Mesothelial cell of epicardium (in vitro differentiated cells): ENCODE measurements around the gene CDH4. TPM values are rescaled to one million over a fixed set of nuclear protein-coding genes. Genes with fewer than 3 reads are reported as not detected.

Experiments
- DNase-seq, 2 experiments: peaks; one replicate each; pipeline ENCODE4 v3.0.0; 2021; ENCODE audit warnings: low spot score in 2 of 2; ENCODE audit not compliant: unreplicated experiment in 2 of 2
- H3K27ac Mint-ChIP-seq: 2 replicates; pipeline ENCODE4 v1.8.0; 2021; ENCODE audit warnings: mixed read lengths
- H3K27me3 Mint-ChIP-seq: 2 replicates; pipeline ENCODE4 v1.8.0; 2021; ENCODE audit warnings: low read depth, mixed read lengths
- H3K36me3 Mint-ChIP-seq: 2 replicates; pipeline ENCODE4 v1.8.0; 2021; ENCODE audit warnings: mixed read lengths
- H3K4me1 Mint-ChIP-seq: 2 replicates; pipeline ENCODE4 v1.8.0; 2021; ENCODE audit warnings: mixed read lengths
- H3K4me3 Mint-ChIP-seq: 2 replicates; pipeline ENCODE4 v1.8.0; 2021; ENCODE audit warnings: mild to moderate bottlenecking, moderate library complexity, mixed read lengths
- H3K9me3 Mint-ChIP-seq: 2 replicates; pipeline ENCODE4 v1.8.0; 2021; ENCODE audit warnings: mixed read lengths
- total RNA-seq: library from RNA; stranded (reverse); gene quantifications from 3 replicates; pipeline ENCODE4 v1.2.1, GENCODE V29; 2021
- TF ChIP-seq, protein P1 (sequence below): fragments of 200-600 bp; sonication (generic); IDR thresholded peaks from one replicate; pipeline ENCODE4 v1.5.0; 2021; ENCODE audit warnings: antibody characterized with exemption; ENCODE audit not compliant: unreplicated experiment

The CDH4 gene
- total RNA-seq, 1 donor from 2014 or later, result 1.1 TPM

GRCh38 chr20:61737812-61738443, 485.9 kb downstream of the CDH4 start:
- TF ChIP-seq, protein P1, sequence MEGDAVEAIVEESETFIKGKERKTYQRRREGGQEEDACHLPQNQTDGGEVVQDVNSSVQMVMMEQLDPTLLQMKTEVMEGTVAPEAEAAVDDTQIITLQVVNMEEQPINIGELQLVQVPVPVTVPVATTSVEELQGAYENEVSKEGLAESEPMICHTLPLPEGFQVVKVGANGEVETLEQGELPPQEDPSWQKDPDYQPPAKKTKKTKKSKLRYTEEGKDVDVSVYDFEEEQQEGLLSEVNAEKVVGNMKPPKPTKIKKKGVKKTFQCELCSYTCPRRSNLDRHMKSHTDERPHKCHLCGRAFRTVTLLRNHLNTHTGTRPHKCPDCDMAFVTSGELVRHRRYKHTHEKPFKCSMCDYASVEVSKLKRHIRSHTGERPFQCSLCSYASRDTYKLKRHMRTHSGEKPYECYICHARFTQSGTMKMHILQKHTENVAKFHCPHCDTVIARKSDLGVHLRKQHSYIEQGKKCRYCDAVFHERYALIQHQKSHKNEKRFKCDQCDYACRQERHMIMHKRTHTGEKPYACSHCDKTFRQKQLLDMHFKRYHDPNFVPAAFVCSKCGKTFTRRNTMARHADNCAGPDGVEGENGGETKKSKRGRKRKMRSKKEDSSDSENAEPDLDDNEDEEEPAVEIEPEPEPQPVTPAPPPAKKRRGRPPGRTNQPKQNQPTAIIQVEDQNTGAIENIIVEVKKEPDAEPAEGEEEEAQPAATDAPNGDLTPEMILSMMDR, result no peak
- Mint-ChIP-seq H3K27me3 (peaks cover 21% of the 10 kb centered on the region), H3K27ac (no peak overlapping the region), H3K9me3 (no peaks in the 10 kb centered on the region), H3K4me1 (peaks cover 15% of the 10 kb centered on the region), H3K4me3 (no peak overlapping the region), H3K36me3 (no peaks in the 10 kb centered on the region)
- no peak for DNase-seq

GRCh38 chr20:61738601-61739069, 486.6 kb downstream of the CDH4 start:
- no peaks in the 10 kb centered on the region for H3K9me3 Mint-ChIP-seq
- no peak overlapping the region for H3K4me3 Mint-ChIP-seq
- TF ChIP-seq, protein P1, result no peak
- no peak overlapping the region for H3K27ac Mint-ChIP-seq
- no peak for DNase-seq
- no peaks in the 10 kb centered on the region for H3K36me3 Mint-ChIP-seq
- peaks cover 21% of the 10 kb centered on the region for H3K27me3 Mint-ChIP-seq
- peaks cover 17% of the 10 kb centered on the region for H3K4me1 Mint-ChIP-seq

- no peak overlapping the region for H3K27ac Mint-ChIP-seq
- no peak overlapping the region for H3K4me3 Mint-ChIP-seq
- TF ChIP-seq, protein P1, result no peak
Observed at GRCh38 chr20:61739086-61739831, 487.2 kb downstream of the CDH4 start.

GRCh38 chr20:61739832-61740118, 487.7 kb downstream of the CDH4 start:
- Mint-ChIP-seq H3K36me3 (no peaks in the 10 kb centered on the region), H3K9me3 (no peaks in the 10 kb centered on the region), H3K4me3 (no peak overlapping the region), H3K27ac (peak overlapping the region; percentile 50), H3K27me3 (peaks cover 11% of the 10 kb centered on the region), H3K4me1 (peaks cover 22% of the 10 kb centered on the region)
- no peak for DNase-seq
- TF ChIP-seq, protein P1, result no peak

More at GRCh38 chr20:61739086-61739831, 487.2 kb downstream of the CDH4 start:
- H3K9me3 Mint-ChIP-seq, result no peaks in the 10 kb centered on the region
- peaks cover 22% of the 10 kb centered on the region for H3K4me1 Mint-ChIP-seq
- peaks cover 15% of the 10 kb centered on the region for H3K27me3 Mint-ChIP-seq
- no peak for DNase-seq
- no peaks in the 10 kb centered on the region for H3K36me3 Mint-ChIP-seq

DNA sequence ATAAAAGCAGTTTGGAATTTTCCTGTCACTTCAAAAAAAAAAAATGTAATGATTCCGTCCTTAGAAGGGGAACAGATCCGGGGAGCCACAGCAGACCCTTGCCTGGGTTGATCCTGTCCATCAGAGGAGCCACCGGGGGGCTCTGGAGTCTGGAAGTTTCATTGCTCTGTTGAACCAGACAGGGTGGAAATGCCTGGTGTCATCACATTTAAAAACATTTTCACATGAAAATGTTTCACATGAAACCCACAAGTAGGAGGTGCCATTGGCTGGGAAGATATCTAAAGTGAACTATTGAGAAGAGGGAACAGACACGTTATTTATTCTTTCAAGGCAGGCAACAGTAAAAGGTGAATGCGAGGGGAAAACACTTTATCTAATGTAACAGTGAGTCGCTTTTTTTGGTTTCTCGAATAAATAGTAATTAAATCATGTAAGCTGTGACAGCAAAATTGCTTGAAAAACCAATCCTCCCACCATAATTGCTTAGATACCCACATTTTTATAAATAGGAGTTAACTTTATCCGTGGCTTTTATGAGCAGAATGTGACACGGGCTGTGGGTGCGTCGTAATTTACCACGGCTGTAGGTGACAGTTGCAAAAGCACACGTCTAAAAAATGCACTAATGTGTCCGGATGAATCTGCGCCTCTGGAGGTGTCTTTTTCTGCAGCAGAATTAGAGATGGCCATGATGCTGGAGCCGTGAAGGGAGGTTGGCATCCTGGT, 490.2 kb downstream of the CDH4 start:
- DNase-seq, result no peak
- no peaks in the 10 kb centered on the region for H3K9me3 Mint-ChIP-seq
- peak overlapping the region; percentile 47 for H3K27ac Mint-ChIP-seq
- H3K36me3 Mint-ChIP-seq, result no peaks in the 10 kb centered on the region
- no peak overlapping the region for H3K4me3 Mint-ChIP-seq
- H3K4me1 Mint-ChIP-seq, result peaks cover 18% of the 10 kb centered on the region
- H3K27me3 Mint-ChIP-seq, result peaks cover 4% of the 10 kb centered on the region
- TF ChIP-seq, protein P1, result no peak
